ENCODE results near the gene SLC35F3.

GRCh38 chr1:234243521-234244260 lies 339.2 kb downstream of the SLC35F3 start:
- TF ChIP-seq CTCF (IDR thresholded peaks at IDR 0.05) (no peak), POLR2A (IDR thresholded peaks at IDR 0.05) (no peak)

Measured in adrenal gland (tissue), 5 donors.